Gastrocnemius medialis (tissue), 4 donors: ENCODE results near the gene HOXA3.

Source experiments
- POLR2A ChIP-seq, 2 donors: fragments of 450-650 bp; IDR thresholded peaks; one replicate each; pipeline ENCODE4 v1.6.1; 2017; ENCODE audit warnings: antibody characterized with exemption in 2 of 2, mild to moderate bottlenecking in 2 of 2, moderate library complexity in 2 of 2
- TF ChIP-seq, protein P1 (sequence below), 5 experiments: fragments of 450-650 bp in 3 of 5; fragments of 200-600 bp in 2 of 5; sonication (generic) in 2 of 5; IDR thresholded peaks in 4 of 5; conservative IDR thresholded peaks in 1 of 5; 1 replicate in 4 of 5; 2 replicates in 1 of 5; pipeline ENCODE4 v1.5.1; 2016 to 2019; ENCODE audit warnings: antibody characterized with exemption in 5 of 5, mild to moderate bottlenecking in 3 of 5, moderate library complexity in 3 of 5

- TF ChIP-seq, protein P1, sequence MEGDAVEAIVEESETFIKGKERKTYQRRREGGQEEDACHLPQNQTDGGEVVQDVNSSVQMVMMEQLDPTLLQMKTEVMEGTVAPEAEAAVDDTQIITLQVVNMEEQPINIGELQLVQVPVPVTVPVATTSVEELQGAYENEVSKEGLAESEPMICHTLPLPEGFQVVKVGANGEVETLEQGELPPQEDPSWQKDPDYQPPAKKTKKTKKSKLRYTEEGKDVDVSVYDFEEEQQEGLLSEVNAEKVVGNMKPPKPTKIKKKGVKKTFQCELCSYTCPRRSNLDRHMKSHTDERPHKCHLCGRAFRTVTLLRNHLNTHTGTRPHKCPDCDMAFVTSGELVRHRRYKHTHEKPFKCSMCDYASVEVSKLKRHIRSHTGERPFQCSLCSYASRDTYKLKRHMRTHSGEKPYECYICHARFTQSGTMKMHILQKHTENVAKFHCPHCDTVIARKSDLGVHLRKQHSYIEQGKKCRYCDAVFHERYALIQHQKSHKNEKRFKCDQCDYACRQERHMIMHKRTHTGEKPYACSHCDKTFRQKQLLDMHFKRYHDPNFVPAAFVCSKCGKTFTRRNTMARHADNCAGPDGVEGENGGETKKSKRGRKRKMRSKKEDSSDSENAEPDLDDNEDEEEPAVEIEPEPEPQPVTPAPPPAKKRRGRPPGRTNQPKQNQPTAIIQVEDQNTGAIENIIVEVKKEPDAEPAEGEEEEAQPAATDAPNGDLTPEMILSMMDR (IDR thresholded peaks at IDR 0.05 in 4 of 5, conservative IDR thresholded peaks at IDR 0.05 in 1 of 5) = no peak
- no peak for TF ChIP-seq POLR2A (IDR thresholded peaks at IDR 0.05)
Observed at GRCh38 chr7:27156916-27157701, 4.7 kb upstream of the HOXA3 start.
